ENCODE measurements around the gene CILP2. TPM values are rescaled to one million over a fixed set of nuclear protein-coding genes. Genes with fewer than 3 reads are reported as not detected.

CILP2 gene
- total RNA-seq, 3 donors from 2014 or later: 0.15 to 0.66 (median 0.16) TPM

GRCh38 chr19:19498255-19498991 is 39.6 kb upstream of the CILP2 start:
- H3K36me3 ChIP-seq: peaks cover 23% of the 10 kb centered on the region
- no peak overlapping the region for H3K27ac ChIP-seq
- no peak overlapping the region for H3K4me3 ChIP-seq
- no peaks in the 10 kb centered on the region for H3K9me3 ChIP-seq
- H3K4me1 ChIP-seq: no peaks in the 10 kb centered on the region
- TF ChIP-seq POLR2A (IDR thresholded peaks at IDR 0.05) (no peak), POLR2AphosphoS5 (IDR thresholded peaks at IDR 0.05) (no peak), CTCF (IDR thresholded peaks at IDR 0.05) (no peak)
- intact Hi-C loops (cut with DNase I; ENCODE audit: low total_unique reads): loop anchor here (10.0 kb wide), 1 partner anchor 134 kb away; no protein-coding TSS in a partner anchor
- DNase-seq (ENCODE audit: low spot score in 2 of 2): no peak
- H3K27me3 ChIP-seq: no peaks in the 10 kb centered on the region

GRCh38 chr19:19499272-19499995 is 38.6 kb upstream of the CILP2 start:
- peaks cover 18% of the 10 kb centered on the region for H3K36me3 ChIP-seq
- no peak for DNase-seq (ENCODE audit: low spot score in 2 of 2)
- no peak overlapping the region for H3K27ac ChIP-seq
- H3K4me1 ChIP-seq: no peaks in the 10 kb centered on the region
- intact Hi-C loops (cut with DNase I; ENCODE audit: low total_unique reads): loop anchor here (10.0 kb wide), 1 partner anchor 135 kb away; no protein-coding TSS in a partner anchor
- TF ChIP-seq POLR2A (IDR thresholded peaks at IDR 0.05) (no peak), CTCF (IDR thresholded peaks at IDR 0.05) (no peak), POLR2AphosphoS5 (IDR thresholded peaks at IDR 0.05) (no peak)
- no peaks in the 10 kb centered on the region for H3K9me3 ChIP-seq
- no peaks in the 10 kb centered on the region for H3K27me3 ChIP-seq
- no peak overlapping the region for H3K4me3 ChIP-seq

GRCh38 chr19:19500975-19501644 is 37.0 kb upstream of the CILP2 start:
- H3K4me3 ChIP-seq: no peak overlapping the region
- H3K27ac ChIP-seq: no peak overlapping the region
- no peak for TF ChIP-seq POLR2A (IDR thresholded peaks at IDR 0.05)
- TF ChIP-seq CTCF (IDR thresholded peaks at IDR 0.05): no peak
- no peak for TF ChIP-seq POLR2AphosphoS5 (IDR thresholded peaks at IDR 0.05)
- intact Hi-C loops (cut with DNase I; ENCODE audit: low total_unique reads): no loop called here
- H3K36me3 ChIP-seq: peaks cover 17% of the 10 kb centered on the region
- no peaks in the 10 kb centered on the region for H3K4me1 ChIP-seq
- no peaks in the 10 kb centered on the region for H3K27me3 ChIP-seq
- no peaks in the 10 kb centered on the region for H3K9me3 ChIP-seq
- no peak for DNase-seq (ENCODE audit: low spot score in 2 of 2)

- Histone ChIP-seq H3K36me3 (peaks cover 17% of the 10 kb centered on the region), H3K27ac (no peak overlapping the region), H3K9me3 (no peaks in the 10 kb centered on the region), H3K27me3 (no peaks in the 10 kb centered on the region), H3K4me1 (no peaks in the 10 kb centered on the region), H3K4me3 (no peak overlapping the region)
- intact Hi-C loops (cut with DNase I; ENCODE audit: low total_unique reads): no loop called here
- no peak for DNase-seq (ENCODE audit: low spot score in 2 of 2)
- TF ChIP-seq CTCF (IDR thresholded peaks at IDR 0.05): no peak
Measured at GRCh38 chr19:19501798-19502197, 36.3 kb upstream of the CILP2 start.

- no peak overlapping the region for H3K4me3 ChIP-seq
- no peaks in the 10 kb centered on the region for H3K4me1 ChIP-seq
- TF ChIP-seq CTCF (IDR thresholded peaks at IDR 0.05): no peak
- TF ChIP-seq POLR2AphosphoS5 (IDR thresholded peaks at IDR 0.05): no peak
- no peak for TF ChIP-seq POLR2A (IDR thresholded peaks at IDR 0.05)
- no peaks in the 10 kb centered on the region for H3K27me3 ChIP-seq
- H3K27ac ChIP-seq: no peak overlapping the region
- no peaks in the 10 kb centered on the region for H3K9me3 ChIP-seq
- peaks cover 17% of the 10 kb centered on the region for H3K36me3 ChIP-seq
- DNase-seq (ENCODE audit: low spot score in 2 of 2): no peak
- intact Hi-C loops (cut with DNase I; ENCODE audit: low total_unique reads): no loop called here
Measured at GRCh38 chr19:19502281-19502680, 35.8 kb upstream of the CILP2 start.
